Testis (tissue), 2 donors: ENCODE data around the gene COL21A1.

Source experiments
- POLR2A ChIP-seq: fragments of 450-650 bp; IDR thresholded peaks from one replicate; pipeline ENCODE4 v1.6.1; 2017; ENCODE audit warnings: antibody characterized with exemption, mild to moderate bottlenecking, moderate library complexity
- TF ChIP-seq, protein P1 (sequence below), 3 experiments: fragments of 450-650 bp in 2 of 3; fragments of 200-600 bp in 1 of 3; sonication (generic) in 1 of 3; IDR thresholded peaks; one replicate each; pipeline ENCODE4 v1.5.1; 2016 to 2019; ENCODE audit warnings: antibody characterized with exemption in 3 of 3, mild to moderate bottlenecking in 2 of 3, moderate library complexity in 1 of 3

DNA sequence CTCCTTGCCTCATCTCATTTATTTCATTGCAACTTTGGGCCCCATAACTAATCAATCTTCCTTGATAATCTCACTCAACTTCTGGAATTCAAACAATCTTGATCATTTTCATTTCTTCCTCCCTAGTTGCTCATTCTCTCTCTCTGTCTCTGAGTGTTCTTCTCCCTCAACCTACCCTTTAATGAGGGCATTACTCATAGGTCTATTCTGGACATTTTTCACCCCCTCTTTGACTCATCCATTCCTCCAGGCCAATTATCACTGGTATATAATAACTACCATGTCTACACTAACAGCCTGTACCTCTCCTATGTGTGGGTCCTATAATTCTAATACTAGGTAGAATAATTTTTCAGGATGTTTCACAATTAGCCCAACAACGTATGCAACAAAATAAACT is 78.8 kb downstream of the COL21A1 start:
- TF ChIP-seq, protein P1, sequence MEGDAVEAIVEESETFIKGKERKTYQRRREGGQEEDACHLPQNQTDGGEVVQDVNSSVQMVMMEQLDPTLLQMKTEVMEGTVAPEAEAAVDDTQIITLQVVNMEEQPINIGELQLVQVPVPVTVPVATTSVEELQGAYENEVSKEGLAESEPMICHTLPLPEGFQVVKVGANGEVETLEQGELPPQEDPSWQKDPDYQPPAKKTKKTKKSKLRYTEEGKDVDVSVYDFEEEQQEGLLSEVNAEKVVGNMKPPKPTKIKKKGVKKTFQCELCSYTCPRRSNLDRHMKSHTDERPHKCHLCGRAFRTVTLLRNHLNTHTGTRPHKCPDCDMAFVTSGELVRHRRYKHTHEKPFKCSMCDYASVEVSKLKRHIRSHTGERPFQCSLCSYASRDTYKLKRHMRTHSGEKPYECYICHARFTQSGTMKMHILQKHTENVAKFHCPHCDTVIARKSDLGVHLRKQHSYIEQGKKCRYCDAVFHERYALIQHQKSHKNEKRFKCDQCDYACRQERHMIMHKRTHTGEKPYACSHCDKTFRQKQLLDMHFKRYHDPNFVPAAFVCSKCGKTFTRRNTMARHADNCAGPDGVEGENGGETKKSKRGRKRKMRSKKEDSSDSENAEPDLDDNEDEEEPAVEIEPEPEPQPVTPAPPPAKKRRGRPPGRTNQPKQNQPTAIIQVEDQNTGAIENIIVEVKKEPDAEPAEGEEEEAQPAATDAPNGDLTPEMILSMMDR (IDR thresholded peaks at IDR 0.05): no peak
- TF ChIP-seq POLR2A: no peak
